GM18517 (cell line): Measurements from ENCODE around the gene TNC.

Experiments used
- ATAC-seq: cut with Tn5 transposase; IDR thresholded peaks from one replicate; pipeline ENCODE4 v1.9.1; 2021; ENCODE audit warnings: mild to moderate bottlenecking, moderate library complexity; ENCODE audit not compliant: unreplicated experiment

Gene TNC

DNA sequence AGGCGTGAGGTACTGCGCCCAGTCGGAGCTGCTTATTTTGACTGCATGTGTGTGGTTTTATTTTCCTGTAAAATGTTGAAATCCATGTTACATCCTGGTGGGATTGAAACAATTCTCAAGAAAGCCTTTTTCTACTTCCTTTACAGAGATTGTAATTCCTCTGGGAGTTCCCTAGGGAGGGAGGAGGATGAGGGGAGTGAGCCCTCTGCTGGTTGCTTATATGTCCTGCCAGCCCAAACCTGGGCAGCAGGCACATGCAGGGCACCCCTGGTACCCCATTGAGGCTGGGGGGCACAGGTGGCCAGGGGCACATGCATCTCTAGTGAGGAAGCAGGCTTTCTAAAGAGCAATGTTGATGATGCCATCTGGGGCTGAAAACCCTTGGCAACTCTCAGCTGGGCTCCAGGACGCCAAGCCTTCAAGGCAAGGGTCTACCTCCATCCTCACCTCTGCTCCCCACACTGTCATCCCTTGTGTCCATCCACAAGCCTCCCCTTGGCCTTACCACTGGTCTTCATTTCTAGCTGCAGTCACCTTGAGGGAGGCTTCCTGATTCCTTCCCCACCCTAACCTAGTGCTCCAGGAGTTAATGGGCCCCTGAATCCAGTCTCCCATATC, 102.8 kb downstream of the TNC start:
- no peak for ATAC-seq

DNA sequence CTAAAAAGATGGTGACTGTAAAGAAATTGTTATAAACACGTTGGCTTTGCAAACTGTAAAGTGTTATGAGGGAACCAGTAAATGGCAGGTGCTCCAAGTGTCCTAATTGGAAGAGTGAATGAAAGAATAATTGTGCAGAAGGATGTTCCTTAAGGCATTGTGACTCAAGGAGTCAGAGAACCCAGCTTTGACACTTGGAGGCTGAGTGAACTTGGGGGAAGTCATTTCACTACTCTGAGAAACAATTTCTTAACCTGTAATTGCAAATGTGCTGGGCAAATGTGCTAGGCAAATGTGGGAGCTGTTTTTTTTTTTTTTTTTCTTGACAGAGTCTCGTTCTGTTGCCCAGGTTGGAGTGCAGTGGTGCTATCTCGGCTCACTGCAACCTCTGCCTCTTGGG, 103.5 kb downstream of the TNC start:
- no peak for ATAC-seq

DNA sequence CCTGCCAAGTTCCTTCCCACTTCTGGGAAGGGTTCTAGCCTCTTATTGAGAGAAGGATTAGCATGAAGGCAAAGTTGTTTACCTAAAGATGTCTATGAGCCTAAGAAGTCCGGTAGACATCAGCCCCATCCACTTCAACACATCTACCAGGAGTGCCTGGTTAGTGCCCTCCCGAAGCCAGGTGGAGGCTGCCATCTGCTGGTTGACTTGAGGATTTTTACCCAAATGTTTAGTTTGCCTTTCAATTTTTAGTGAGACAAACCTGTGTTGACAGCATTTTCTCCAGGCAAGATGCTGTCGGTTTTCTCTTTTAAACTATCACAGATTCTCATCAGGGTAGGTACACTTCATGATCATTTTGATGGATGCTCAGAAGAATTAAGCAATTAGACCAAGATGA, 104.0 kb downstream of the TNC start:
- peak; percentile 69 for ATAC-seq

DNA sequence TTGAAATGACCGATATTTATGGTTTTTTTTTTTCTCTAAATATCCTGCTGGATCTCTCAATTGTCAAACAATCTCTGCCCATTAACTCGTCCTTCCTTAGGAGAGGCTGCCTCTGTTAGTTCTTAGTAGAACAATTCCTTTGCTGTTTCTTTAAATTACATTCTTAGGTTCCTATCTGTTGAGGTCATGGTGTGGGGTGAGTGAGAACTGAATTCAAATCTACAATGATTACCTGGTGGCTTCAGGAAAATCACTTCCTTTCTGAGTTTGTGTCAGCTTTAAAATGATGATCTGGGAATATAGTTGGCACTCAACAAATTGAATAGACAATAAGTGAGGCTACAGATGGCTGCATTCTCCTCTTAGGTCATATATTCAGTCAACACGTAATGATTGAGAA, 105.5 kb downstream of the TNC start:
- ATAC-seq = no peak

DNA sequence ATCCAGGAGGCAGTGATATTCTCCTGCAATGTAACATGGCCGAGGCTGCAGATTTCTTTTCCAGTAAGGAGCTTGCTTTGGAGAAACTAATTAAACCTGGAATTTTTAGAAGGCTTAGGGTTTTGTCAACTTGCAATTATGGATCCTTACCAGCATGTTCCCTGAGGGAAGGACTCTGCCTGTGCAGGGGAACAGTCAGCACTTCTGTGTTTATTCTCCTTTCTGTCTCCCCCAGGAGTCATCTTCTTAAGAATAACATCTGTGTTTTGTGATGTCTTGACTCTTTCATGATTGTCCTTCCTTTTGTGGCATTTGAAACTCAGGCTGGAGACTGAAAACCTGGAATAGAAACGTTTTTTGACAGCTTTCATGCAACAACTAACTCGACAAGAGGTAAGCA, 107.1 kb downstream of the TNC start:
- ATAC-seq = no peak

DNA sequence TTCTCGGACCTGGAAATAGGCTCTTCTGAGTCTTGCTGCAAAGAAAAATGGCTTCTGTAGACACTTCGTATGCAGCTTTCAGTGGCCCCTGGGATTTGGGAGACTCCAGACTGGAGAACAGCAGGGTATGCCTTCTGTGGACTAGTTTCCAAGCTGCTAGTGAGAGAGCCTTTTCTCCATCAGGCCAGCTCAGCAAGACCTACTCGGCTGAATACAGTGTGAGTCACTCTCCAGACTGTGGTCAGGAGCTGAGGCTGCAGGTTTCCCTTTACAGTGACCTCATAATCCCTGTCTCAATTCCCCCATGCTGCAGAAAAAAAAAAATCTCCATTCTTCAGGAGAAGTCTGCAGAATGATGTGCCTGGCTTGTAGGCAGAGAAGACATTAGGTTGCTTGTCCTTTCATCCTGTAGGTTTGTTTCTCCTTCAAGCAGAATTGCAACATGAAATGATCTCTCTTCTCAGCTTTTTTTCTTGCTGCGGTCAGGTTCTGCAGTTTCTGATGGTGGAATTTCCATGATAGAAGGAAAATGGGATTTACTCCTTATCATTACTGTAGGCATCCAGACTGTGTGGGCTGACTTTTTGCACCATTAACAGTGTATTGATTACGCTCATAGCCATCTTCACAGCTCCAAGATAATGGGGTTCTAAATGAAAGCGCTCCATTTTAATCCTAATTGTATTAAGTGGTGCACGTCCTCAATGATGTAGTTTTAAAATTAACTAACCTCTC, 109.3 kb downstream of the TNC start:
- no peak for ATAC-seq

DNA sequence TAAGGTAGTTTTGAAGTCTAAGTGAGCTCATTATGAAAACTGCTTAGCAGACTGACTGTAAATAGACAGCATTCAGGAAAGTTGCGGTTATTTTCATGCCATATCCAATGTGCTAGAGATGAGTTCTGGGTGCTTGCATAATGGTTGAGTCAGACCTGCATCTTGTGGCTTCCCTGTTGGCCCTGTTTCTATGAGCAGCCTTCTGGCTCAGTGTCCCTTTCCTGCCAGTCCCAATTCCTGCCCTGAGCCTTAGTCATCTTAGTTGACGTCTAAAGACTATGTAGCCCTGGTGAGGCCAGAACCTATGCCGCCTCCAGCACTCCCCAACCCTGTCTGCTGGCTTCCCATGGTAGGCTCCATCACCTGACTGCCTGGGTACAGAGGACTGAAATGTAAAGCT, 111.3 kb downstream of the TNC start:
- ATAC-seq = no peak

DNA sequence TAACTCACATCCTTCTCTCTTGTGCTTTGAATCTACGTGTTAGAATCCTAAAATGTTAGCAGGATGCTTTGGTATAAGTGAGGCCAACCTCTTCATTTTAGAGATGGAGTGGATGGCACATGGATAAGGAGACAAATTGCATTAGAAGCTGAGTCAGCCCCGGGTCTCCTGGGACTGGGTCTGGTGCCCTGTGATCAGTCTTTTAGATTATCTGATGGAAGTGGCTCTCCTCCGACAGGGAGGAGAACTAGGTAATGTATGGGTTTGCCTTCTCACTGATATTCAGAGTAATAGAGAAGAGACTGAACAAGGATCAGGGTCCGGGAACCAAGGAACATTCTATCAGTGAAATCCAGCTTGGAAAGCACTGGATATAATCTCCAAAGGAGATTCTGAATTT, 112.6 kb downstream of the TNC start:
- ATAC-seq = no peak

DNA sequence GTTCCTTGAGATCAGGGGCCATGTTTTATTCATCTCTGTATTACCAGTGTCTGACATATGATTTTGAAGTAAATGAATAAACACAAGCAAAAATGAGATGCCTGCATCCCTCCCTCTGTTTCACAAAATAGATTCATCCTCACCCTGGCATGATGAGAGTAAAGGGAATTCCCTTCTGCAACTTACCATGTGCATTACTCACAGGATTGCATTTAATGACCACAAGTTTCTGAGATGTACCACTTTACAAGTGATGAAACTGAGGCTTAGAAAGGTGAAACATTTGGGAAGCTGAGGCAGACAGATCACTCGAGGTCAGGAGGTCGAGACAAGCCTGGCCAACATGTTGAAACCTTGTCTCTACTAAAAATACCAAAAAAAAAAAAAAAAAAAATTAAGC, 113.4 kb downstream of the TNC start:
- no peak for ATAC-seq

DNA sequence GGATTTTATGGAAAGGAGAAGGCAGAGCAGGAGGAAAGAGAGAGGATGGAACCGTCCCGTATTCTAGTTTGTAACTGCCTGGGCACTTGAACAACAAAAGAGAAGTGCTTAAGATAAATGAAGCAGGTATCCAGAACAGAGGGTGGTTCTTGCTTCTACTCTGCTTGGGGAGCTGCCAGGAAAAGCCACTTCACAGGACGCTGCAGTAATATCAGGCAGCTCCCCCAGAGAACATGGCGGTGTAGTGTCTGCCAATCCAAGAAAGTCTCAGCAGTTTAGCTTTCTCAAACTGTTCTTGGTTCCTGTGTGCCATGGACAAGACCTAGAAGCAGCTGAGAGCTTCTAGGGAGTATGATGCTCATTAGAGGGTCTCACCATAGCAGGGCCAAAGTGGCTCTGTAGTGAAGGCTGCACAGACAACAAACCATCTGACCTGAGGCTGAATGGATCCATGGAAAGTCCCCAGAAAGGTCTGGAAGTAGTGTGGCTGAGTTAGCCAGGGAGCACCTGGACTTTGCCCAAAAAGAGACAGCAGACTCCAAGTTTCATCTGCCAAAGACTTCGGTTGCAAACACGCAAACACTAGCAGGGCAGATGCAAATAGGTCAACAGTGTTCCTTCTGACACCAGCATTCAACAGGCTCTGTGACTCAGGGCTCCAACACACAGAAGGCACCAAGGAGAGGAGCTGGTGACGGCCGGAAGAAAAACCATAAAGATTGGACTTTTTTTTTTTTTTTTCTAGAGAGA, 115.4 kb downstream of the TNC start:
- no peak for ATAC-seq

DNA sequence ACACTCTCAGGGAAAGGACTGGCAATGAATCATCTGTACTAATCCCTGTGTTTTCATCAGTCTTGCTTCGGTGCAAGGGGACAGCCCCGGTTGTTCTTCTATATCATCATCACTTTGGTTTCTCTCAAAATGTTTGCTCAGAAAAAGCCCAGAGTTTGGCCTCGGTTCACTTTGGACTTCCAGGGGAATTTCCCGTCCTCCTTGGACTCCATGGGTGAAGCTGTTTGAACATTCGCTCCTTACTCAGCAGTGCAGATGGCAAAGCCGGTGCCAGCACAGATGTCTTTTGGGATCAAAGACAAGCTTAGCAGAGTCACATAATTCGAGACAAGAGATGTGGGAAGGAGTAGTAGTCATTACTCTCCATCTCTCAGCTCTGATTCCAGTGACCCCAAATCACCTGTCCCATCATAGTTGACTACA, 117.7 kb downstream of the TNC start:
- ATAC-seq = no peak

DNA sequence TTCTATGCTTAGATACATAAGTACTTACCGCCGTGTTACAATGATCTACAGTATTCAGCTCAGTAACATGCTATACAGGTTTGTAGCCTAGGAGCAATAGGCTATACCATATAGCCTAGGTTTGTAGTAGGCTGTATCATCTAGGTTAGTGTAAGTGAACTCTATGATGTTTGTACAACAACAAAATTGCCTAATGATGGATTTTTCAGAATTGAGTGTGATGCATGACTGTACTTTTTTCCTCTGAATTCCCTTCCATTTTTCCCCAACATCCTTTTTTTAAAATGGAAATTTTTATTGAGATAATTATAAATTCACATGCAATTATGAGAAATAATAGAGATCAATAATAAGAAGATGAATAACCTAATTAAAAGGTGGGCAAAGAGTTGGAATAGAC, 119.6 kb downstream of the TNC start:
- no peak for ATAC-seq

DNA sequence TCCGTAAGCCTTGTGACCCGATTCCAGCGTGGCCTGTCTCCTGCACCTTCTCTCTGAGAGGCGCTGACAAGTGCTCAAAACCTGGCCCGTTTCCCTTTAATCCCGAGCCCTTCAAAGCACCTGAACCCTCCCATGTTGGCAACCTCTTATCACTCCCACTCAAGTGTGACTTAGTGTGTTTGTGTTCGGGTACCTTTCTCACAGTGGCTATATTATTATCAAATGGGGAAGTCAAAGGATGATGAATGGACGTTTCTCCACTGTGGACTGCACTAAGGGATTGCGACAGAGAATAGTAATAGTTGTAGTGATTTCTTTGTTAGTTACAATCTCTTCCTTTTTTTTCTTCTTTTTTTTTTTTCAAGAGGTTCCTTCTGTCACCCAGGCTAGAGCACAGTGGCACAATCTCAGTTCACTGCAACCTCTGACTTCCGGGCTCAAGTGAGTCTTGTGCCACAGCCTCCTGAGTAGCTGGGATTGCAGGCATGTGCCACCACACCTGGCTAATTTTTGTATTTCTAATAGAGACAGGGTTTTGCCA, 122.2 kb downstream of the TNC start:
- no peak for ATAC-seq

DNA sequence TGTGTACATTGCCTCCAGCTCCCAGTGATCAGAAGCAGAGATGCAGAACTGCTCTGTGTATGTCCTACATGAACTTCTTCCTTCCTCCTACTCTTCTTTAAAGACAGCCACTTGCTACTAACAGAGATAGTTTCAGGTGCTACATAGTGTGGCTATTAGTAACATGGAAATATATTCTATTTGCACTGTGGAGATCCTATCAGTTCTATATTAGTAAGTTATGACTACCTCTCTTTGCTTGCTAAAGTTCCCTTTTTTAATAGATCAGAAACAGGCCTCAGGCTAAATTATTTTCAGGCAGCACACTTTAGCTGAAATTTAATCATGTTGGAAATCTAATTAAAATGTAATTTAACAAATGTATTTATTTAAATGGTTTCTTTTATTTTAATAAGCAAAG, 123.2 kb downstream of the TNC start:
- no peak for ATAC-seq

DNA sequence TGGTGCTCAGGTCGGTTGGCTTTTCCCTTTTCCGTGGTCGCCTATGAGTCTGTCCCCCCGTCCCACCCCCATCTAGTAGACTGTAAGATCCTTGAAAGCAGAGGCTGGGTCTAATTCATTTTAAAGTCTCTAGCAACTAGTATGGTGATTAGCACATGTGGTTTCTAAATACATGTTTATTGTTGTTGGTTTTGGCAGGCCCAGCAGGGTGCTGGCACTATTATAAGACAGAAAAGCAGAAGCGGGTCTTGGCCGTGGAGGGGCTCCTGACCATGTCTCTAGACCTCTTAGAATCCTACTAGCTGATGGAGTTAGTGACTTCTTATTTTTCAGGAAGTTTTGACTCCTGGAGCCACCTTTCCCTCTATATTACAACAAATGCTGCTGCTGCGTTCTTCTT, 126.1 kb downstream of the TNC start:
- ATAC-seq = no peak

DNA sequence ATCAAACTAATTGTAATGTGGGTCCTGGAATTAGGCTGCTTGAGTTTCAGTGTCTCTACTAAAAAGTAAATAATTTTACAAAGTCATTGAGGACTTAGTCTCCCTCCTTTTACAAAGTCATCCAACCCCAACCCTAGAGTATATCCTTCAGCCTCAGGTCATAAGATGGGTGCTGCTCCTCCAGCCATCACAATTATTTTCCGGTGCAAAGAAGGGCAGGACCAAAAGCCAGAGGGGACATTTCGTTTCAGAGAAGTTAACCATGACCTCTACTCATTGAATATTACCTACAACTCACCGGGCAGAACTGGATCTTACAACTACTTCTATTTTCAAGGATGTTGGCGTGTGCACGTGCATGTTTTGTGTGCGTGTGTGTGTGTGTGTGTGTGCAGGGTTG, 127.1 kb downstream of the TNC start:
- ATAC-seq = no peak

DNA sequence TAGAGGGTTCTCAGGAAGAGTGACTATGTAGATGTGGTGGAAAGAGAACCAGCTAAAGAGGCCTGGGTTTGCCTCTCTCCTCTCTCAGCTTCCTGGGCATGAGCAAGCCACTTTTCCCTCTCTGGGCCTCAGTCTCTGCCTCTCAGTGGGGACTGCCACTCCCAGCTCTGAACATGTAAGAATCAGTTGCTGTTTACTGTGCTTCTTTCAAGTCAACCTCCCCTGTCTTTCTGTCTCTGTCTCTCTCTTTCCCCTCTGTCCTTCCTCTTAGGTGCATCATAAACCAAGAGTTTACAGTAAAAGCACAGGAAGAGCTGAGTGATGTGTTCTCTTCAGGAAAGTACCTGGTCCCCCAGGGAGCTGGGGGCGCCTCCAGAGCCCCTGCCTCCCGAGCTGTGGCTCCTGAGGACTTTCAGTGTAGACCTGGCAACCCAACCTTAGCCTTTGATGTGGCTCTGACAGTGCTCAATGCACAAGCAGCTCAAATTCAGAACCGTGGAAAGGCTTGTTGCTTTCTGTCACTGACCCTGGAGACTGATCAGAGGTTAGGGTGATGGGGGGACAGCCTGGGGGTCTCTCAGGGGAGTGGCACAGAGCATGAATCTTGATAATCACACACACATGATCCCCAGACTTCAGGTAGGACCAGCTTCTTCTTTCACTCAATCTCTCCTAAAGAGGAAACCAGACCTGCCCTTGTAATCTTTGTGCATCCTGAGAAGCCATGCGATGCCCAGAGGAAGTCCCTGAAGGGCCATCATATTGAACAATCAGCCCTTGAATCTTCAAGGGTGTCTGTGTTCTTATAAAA, 128.2 kb downstream of the TNC start:
- no peak for ATAC-seq

DNA sequence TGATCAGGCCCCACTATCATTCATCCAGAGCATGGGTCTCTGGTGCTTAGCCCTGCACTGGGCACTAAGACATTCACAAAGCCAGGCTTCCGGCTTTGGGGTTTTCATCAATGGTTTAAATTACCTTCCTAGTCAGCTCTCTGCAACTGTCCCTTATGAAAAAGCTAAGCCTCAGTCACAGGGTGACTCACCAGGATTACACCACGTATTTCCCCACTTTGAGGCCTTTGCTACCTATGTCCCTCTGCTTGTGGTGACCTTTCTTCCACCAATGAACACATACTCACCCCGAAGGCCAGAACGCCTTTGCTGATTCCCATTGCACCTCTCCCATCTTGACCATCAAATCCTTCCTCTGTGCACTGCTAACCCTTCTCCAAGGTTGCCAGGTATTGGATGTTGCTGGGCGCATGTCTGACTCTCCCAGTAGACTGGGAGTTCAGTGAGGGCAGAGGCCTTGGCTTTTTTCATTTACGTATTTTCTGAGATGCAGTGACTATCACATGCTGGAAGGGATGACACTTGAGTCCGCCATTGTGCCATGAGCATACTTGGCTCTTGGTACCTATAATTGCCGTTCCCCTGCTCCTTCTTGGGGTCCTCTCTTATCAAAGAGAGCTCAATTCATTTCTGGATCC, 128.9 kb downstream of the TNC start:
- ATAC-seq = peak; percentile 43

DNA sequence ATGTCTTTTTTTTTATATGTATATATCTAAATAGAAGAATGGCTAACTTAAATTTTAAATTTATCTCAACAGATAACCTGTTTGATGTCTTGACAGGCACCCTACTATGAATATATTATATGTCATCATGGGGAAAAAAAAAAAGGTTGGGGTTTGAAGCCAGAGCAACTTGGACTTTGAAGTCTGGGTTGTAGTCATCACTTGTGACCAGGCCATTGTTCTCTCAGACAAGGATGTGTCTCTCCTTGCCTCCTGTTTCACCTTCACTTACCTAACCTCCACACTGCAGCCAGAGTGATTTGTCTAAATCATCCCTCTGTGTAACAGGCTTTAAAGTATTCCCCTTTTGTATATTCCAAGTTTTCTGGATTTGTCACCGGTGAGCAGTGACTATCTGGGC, 130.8 kb downstream of the TNC start:
- no peak for ATAC-seq

DNA sequence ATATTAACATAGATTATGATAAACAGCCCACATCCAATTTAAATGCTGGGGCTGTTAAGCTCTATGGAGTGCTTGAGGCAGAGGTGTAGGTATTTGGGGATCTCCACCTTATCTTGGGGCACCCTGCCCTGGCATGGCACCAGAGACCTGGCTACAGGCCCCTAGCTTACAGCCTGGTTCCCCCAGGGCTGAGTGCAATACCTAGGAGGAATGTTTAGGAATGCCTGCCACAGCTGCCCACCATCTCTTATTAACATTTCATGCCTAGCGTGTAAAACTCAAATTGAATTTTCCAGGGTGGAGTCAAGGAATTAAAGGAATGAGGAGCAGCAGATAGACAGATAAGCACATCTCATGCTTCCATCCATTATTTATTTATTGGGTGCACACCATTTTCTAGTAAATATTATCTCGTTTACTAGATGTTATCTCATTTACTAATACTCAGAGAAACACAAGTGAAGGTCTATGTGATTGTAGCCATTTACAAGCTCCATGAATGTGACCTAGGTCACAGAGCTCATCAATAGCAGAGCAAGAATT, 131.9 kb downstream of the TNC start:
- ATAC-seq = no peak
